GM12878 (cell line): ENCODE measurements around the gene ASS1. TPM values are rescaled to one million over a fixed set of nuclear protein-coding genes. Genes with fewer than 3 reads are reported as not detected.

Experiments
- ATAC-seq: fragments of 200-7000 bp; cut with Tn5 transposase; 3 replicates; pipeline ENCODE4 v1.9.1; 2020; ENCODE audit warnings: mild to moderate bottlenecking, moderate library complexity
- BruUV-seq: library from RNA; stranded (reverse); fragments of 400-500 nt; replicated peaks from 2 replicates; lab custom pipeline; 2021; lab: Mats Ljungman, UMichigan
- CTCF ChIA-PET: fragments of 300-600 bp; sonication (Branson Sonifier 250); formaldehyde crosslinking; extraction: SDS; loops from one replicate; lab custom pipeline; 2021; ENCODE audit warnings: inconsistent platforms; lab: Yijun Ruan, JAX
- POLR2A ChIA-PET: fragments of 350-600 bp; formaldehyde crosslinking; extraction: SDS; loops from one replicate; lab custom pipeline; 2021; ENCODE audit warnings: inconsistent platforms; lab: Charles Lee
- RAD21 ChIA-PET: fragments of 300-600 bp; sonication (Branson Sonifier 250); formaldehyde crosslinking; loops from one replicate; lab custom pipeline; 2023; ENCODE audit warnings: antibody characterized with exemption; ENCODE audit not compliant: unreplicated experiment; lab: Charles Lee
- SMC1A ChIA-PET: fragments of 300-600 bp; sonication (Branson Sonifier 250); formaldehyde crosslinking; loops from one replicate; lab custom pipeline; 2023; ENCODE audit not compliant: unreplicated experiment, uncharacterized antibody; lab: Charles Lee
- DNase-seq: peaks from one replicate; pipeline ENCODE4 v3.0.0-alpha.2; 2011; ENCODE audit warnings: low read depth, low spot score
- FAIRE-seq: peaks from 3 replicates; lab custom pipeline; 2011; peaks lifted over from hg19 to GRCh38; lab: Jason Lieb, UNC
- H2AFZ ChIP-seq: 2 replicates; pipeline ENCODE4 v1.6.0; 2011; ENCODE audit warnings: low read depth, low read length, control low read depth; ENCODE audit not compliant: control insufficient read depth
- H3K27ac ChIP-seq: 2 replicates; pipeline ENCODE4 v1.5.1; 2011; ENCODE audit warnings: control low read depth; ENCODE audit not compliant: control insufficient read depth, insufficient read depth
- H3K27me3 ChIP-seq, 2 experiments: replicated peaks in 1 of 2; 2 replicates each; pipeline versions ENCODE4 v1.6.0 to v1.6.1; 2011; ENCODE audit warnings: low read length in 1 of 2; ENCODE audit not compliant: control insufficient read depth in 2 of 2, insufficient read depth in 2 of 2
- H3K36me3 ChIP-seq, 2 experiments: 2 replicates each; pipeline ENCODE4 v1.5.1; 2011; ENCODE audit warnings: low read length in 1 of 2; ENCODE audit not compliant: control insufficient read depth in 2 of 2, insufficient read depth in 2 of 2
- H3K4me1 ChIP-seq: 2 replicates; pipeline ENCODE4 v1.6.1; 2011; ENCODE audit warnings: mild to moderate bottlenecking, low read length, moderate library complexity, mixed read lengths; ENCODE audit not compliant: control insufficient read depth, insufficient read depth
- H3K4me2 ChIP-seq: 2 replicates; pipeline ENCODE4 v1.6.0; 2011; ENCODE audit warnings: control low read depth; ENCODE audit not compliant: control insufficient read depth, insufficient read depth
- H3K4me3 ChIP-seq: fragments of 200-600 bp; sonication (generic); 2 replicates; pipeline ENCODE4 v1.5.1; 2016
- H3K79me2 ChIP-seq: 2 replicates; pipeline ENCODE4 v1.6.0; 2011; ENCODE audit warnings: low read length; ENCODE audit not compliant: control insufficient read depth, insufficient read depth
- H3K9ac ChIP-seq: 2 replicates; pipeline ENCODE4 v1.8.0; 2011; ENCODE audit warnings: low read length, control low read depth, mixed read lengths; ENCODE audit not compliant: control insufficient read depth, insufficient read depth
- H3K9me3 ChIP-seq: replicated peaks from 3 replicates; pipeline ENCODE4 v1.5.1; 2011; ENCODE audit warnings: mild to moderate bottlenecking, low read length; ENCODE audit not compliant: control insufficient read depth, insufficient read depth
- H4K20me1 ChIP-seq: 2 replicates; pipeline ENCODE4 v1.6.0; 2011; ENCODE audit not compliant: control insufficient read depth, insufficient read depth
- BHLHE40 ChIP-seq, 2 experiments: fragments of 450-650 bp in 1 of 2; IDR thresholded peaks; 2 replicates each; pipeline ENCODE4 v1.6.1; 2011 to 2017; ENCODE audit warnings: low read depth in 2 of 2, borderline replicate concordance in 1 of 2, improper control_type of control experiment in 1 of 2, low read length in 1 of 2, mild to moderate bottlenecking in 1 of 2
- KDM1A ChIP-seq: fragments of 200-600 bp; sonication (generic); IDR thresholded peaks from 2 replicates; pipeline ENCODE4 v1.6.1; 2016; ENCODE audit warnings: borderline replicate concordance
- PBX3 ChIP-seq: IDR thresholded peaks from 2 replicates; pipeline ENCODE4 v1.6.1; 2011; ENCODE audit warnings: mild to moderate bottlenecking, low read depth, low read length, moderate library complexity; ENCODE audit not compliant: insufficient replicate concordance
- RELA ChIP-seq: fragments of 450-650 bp; IDR thresholded peaks from 2 replicates; pipeline ENCODE4 v1.8.0; 2014; ENCODE audit warnings: borderline replicate concordance; ENCODE audit not compliant: partially characterized antibody
- SMAD5 ChIP-seq: IDR thresholded peaks from 2 replicates; pipeline ENCODE4 v1.6.1; 2016; ENCODE audit warnings: antibody characterized with exemption, low read depth
- SREBF2 ChIP-seq: IDR thresholded peaks from 2 replicates; pipeline ENCODE4 v1.6.1; 2012; ENCODE audit warnings: mild to moderate bottlenecking, low read length
- WGBS: methylation state at CpG from one replicate; pipeline ENCODE4 v1.1.6; 2016; ENCODE audit warnings: low lambda C conversion rate; ENCODE audit not compliant: insufficient replicate concordance, insufficient coverage; ENCODE audit errors: missing lambda C conversion rate; 5-methylcytosine and 5-hydroxymethylcytosine counted together
- in situ Hi-C: fragments of 300-500 bp; cut with MboI; formaldehyde crosslinking; loops from 9 replicates; pipeline ENCODE4 v1.14.3; 2018; ENCODE audit warnings: mixed read lengths
- intact Hi-C: fragments of 100-400 bp; cut with micrococcal nuclease; formaldehyde crosslinking; loops from one replicate; pipeline ENCODE4 v1.14.2; 2022; ENCODE audit not compliant: unreplicated experiment
- polyA plus RNA-seq, 11 experiments: library from polyadenylated mRNA; depleted of rRNA in 4 of 11; unstranded in 6 of 11; stranded (reverse) in 5 of 11; fragments of >200 nt; fragmentation: Nextera tagmentation in 4 of 11; fragmentation: Illumina TruSeq in 1 of 11; extraction: Ambion mirVana in 4 of 11; extraction: Trizol in 1 of 11; gene quantifications; 1 replicate in 1 of 11; 2 replicates in 10 of 11; pipeline versions ENCODE4 v1.2.1 to v1.2.3, GENCODE V29; 2011 to 2016; ENCODE audit warnings: inconsistent platforms in 2 of 11, missing spikeins in 2 of 11, low read depth in 1 of 11
- total RNA-seq, 4 experiments: library from RNA; depleted of rRNA in 3 of 4; stranded (reverse); fragments of >200 nt in 3 of 4; fragmentation: Illumina TruSeq in 1 of 4; extraction: Trizol in 1 of 4; gene quantifications; 2 replicates each; pipeline versions ENCODE4 v1.2.1 to v1.2.3, GENCODE V29; 2013 to 2021

Gene ASS1
- total and polyA plus RNA-seq, 10 of the 15 experiments (the other 5 are each of a cell fraction or from before 2014, with no cell fraction given), result 0.10 to 6.1 (median 0.28) TPM; not detected in 3

- TF ChIP-seq PBX3, result no peak
- no peak for TF ChIP-seq SMAD5
- TF ChIP-seq SREBF2, result no peak
- no peak for TF ChIP-seq BHLHE40 (IDR thresholded peaks at IDR 0.05; ENCODE audit: borderline replicate concordance in 1 of 2, low read depth in 2 of 2, low read length in 1 of 2)
- no peak for TF ChIP-seq KDM1A
These were observed 4.2 kb downstream of the ASS1 start (continued) for GRCh38 chr9:130448771-130449603.

GRCh38 chr9:130450344-130451003 is 5.7 kb downstream of the ASS1 start:
- H3K4me3 ChIP-seq, result no peak overlapping the region
- no peaks in the 10 kb centered on the region for H4K20me1 ChIP-seq
- H3K27ac ChIP-seq, result no peak overlapping the region
- no peaks in the 10 kb centered on the region for H3K79me2 ChIP-seq
- RAD21 ChIA-PET, result no interaction called here
- no peak overlapping the region for H3K4me2 ChIP-seq
- H2AFZ ChIP-seq, result no peak overlapping the region
- no peaks in the 10 kb centered on the region for H3K9me3 ChIP-seq
- H3K9ac ChIP-seq, result no peak overlapping the region
- 22% methylated on average over 15 of the region's 15 CpGs for WGBS
- H3K27me3 ChIP-seq, result no peaks in the 10 kb centered on the region; a peak in 1 of 4 replicates
- no TSS peak for BruUV-seq
- SMC1A ChIA-PET, result no interaction called here
- CTCF ChIA-PET, result no interaction called here
- POLR2A ChIA-PET, result no interaction called here
- in situ Hi-C loops, result loop anchor here (10.0 kb wide), 2 partner anchors 234 to 414 kb away; no protein-coding TSS in a partner anchor
- ATAC-seq (no peak), DNase-seq (no peak), FAIRE-seq (no peak)
- H3K4me1 ChIP-seq, result no peaks in the 10 kb centered on the region
- no peaks in the 10 kb centered on the region for H3K36me3 ChIP-seq
- intact Hi-C loops, result no loop called here
- TF ChIP-seq RELA (no peak), BHLHE40 (IDR thresholded peaks at IDR 0.05; ENCODE audit: borderline replicate concordance in 1 of 2, low read depth in 2 of 2, low read length in 1 of 2) (0 out of 4 replicates have a peak, but pooled peaks of 1 of the 2 experiments have one; percentile 6)
